GM06990 (cell line): ENCODE data around the gene CDKN2A.

Experiments
- DNase-seq: peaks from one replicate; pipeline ENCODE4 v3.0.0-alpha.2; 2011; ENCODE audit not compliant: insufficient read length; ENCODE audit errors: extremely low read depth
- H3K27me3 ChIP-seq: replicated peaks from 2 replicates; pipeline ENCODE4 v1.6.0; 2011; ENCODE audit warnings: low read length; ENCODE audit not compliant: control insufficient read depth, insufficient read depth
- H3K36me3 ChIP-seq: 2 replicates; pipeline ENCODE4 v1.5.1; 2011; ENCODE audit warnings: low read length; ENCODE audit not compliant: control insufficient read depth, insufficient read depth
- H3K4me3 ChIP-seq: replicated peaks from 2 replicates; pipeline ENCODE4 v1.5.1; 2011; ENCODE audit warnings: low read depth, mild to moderate bottlenecking, control low read depth, low read length
- CTCF ChIP-seq: IDR thresholded peaks from 2 replicates; pipeline ENCODE4 v1.5.1; 2011; ENCODE audit warnings: low read length, control low read depth, mild to moderate bottlenecking, inconsistent platforms; ENCODE audit not compliant: insufficient read depth, poor library complexity, severe bottlenecking

The CDKN2A gene

DNA sequence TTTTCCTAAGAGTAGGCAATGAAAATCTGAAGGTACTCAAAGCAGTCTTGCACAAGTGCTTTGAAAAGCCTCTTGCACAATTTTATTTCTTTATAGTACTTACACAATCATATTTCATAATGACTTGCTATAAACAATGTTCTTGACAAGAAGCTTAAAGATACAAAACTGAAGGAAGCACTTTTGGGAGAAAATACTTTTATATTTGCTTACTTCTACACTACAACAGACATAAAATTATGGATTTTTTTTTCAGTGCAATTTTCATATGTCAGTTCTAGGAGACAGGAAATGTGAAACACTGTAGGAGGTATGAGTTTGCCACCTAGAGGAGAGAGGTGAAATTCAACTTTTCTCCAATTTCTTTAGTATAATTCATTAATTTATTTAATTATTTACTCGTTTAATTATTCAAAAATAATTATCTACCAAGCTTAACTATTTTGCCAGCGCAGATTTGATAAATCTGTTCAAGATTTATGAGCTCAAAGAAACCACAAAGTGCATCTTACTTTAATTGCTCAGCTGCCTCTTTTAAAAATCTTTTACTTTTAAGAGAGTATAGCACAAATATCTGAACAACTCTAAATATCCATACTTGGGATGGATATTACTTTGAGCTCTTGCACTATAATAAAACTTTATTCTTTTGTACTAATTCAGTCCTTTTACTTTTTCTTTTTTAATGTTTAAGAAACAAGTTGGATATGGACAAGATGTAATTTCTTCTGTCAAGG is 43.9 kb upstream of the CDKN2A start:
- H3K27me3 ChIP-seq = no peaks in the 10 kb centered on the region
- no peak overlapping the region for H3K4me3 ChIP-seq
- no peaks in the 10 kb centered on the region for H3K36me3 ChIP-seq
- peak; percentile 43 for TF ChIP-seq CTCF
- DNase-seq = no peak

- TF ChIP-seq CTCF = no peak
- no peak overlapping the region for H3K4me3 ChIP-seq
- no peak for DNase-seq
- H3K27me3 ChIP-seq = no peaks in the 10 kb centered on the region
- no peaks in the 10 kb centered on the region for H3K36me3 ChIP-seq
Measured at GRCh38 chr9:22036866-22037626, 42.9 kb upstream of the CDKN2A start.

- Histone ChIP-seq H3K27me3 (no peaks in the 10 kb centered on the region), H3K36me3 (no peaks in the 10 kb centered on the region), H3K4me3 (no peak overlapping the region)
- DNase-seq = no peak
- TF ChIP-seq CTCF = no peak
Measured at GRCh38 chr9:22035591-22036011, 41.4 kb upstream of the CDKN2A start.

DNA sequence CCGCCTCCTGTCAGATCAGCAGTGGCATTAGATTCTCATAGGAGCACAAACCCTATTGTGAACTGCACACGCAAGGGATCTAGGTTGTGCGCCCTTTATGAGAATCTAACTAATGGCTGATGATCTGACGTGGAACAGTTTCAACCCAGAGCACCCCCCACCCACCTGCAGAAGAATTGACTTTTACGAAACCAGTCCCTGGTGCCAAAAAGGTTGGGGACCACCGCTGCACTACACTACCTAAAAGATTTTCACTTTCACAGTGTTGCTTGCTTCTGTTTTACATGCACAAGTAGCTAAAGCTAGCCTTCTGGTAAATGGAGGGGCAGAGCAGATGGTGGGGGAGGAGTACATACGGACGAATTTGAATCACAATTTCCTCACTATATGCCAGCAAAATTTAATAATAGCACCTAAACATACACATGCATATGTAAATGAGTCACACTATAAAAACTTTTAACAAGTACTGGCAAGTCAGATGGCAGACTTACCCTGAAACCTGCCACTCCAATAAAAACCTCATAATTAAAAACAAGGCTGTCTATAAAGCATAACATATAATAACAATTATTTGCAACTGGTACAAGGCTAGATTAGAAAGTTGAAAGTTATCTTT is 38.9 kb upstream of the CDKN2A start:
- Histone ChIP-seq H3K4me3 (no peak overlapping the region), H3K36me3 (no peaks in the 10 kb centered on the region), H3K27me3 (no peaks in the 10 kb centered on the region)
- TF ChIP-seq CTCF = no peak
- no peak for DNase-seq

- no peak for DNase-seq
- no peaks in the 10 kb centered on the region for H3K36me3 ChIP-seq
- no peak overlapping the region for H3K4me3 ChIP-seq
- TF ChIP-seq CTCF = no peak
- H3K27me3 ChIP-seq = no peaks in the 10 kb centered on the region
Measured at GRCh38 chr9:22031655-22032411, 37.6 kb upstream of the CDKN2A start.
